MM.1S (cell line): ENCODE data around the gene SDK1.
A peak's percentile ranks its signal among the peaks of the same experiment; 100 is the strongest.

Experiments
- DNase-seq: peaks from one replicate; pipeline ENCODE4 v3.0.0-alpha.2; 2015
- H2AFZ ChIP-seq: fragments of 300-600 bp; sonication (generic); 2 replicates; pipeline ENCODE4 v1.6.0; 2016; ENCODE audit warnings: antibody characterized with exemption, low read length
- H3F3A ChIP-seq: fragments of 300-600 bp; sonication (generic); 2 replicates; pipeline ENCODE4 v1.6.1; 2016; ENCODE audit warnings: mild to moderate bottlenecking, antibody characterized with exemption, low read length, moderate library complexity, mixed read lengths; ENCODE audit not compliant: insufficient read depth
- H3K27ac ChIP-seq: fragments of 300-600 bp; sonication (generic); 2 replicates; pipeline ENCODE4 v1.5.1; 2016; ENCODE audit warnings: mild to moderate bottlenecking, low read length
- H3K27me3 ChIP-seq: fragments of 300-600 bp; sonication (generic); replicated peaks from 2 replicates; pipeline ENCODE4 v1.6.0; 2016; ENCODE audit warnings: low read length; ENCODE audit not compliant: insufficient read depth
- H3K36me3 ChIP-seq: fragments of 300-600 bp; sonication (generic); replicated peaks from 2 replicates; pipeline ENCODE4 v1.6.1; 2016; ENCODE audit warnings: mild to moderate bottlenecking, low read length, mixed read lengths; ENCODE audit not compliant: insufficient read depth
- H3K4me1 ChIP-seq: fragments of 300-600 bp; sonication (generic); 2 replicates; pipeline ENCODE4 v1.6.1; 2016; ENCODE audit warnings: low read length, mixed read lengths
- H3K4me2 ChIP-seq: fragments of 300-600 bp; sonication (generic); 2 replicates; pipeline ENCODE4 v1.6.0; 2016; ENCODE audit warnings: low read depth, low read length
- H3K4me3 ChIP-seq: fragments of 300-600 bp; sonication (generic); 2 replicates; pipeline ENCODE4 v1.5.1; 2016; ENCODE audit warnings: low read length, mixed read lengths
- H3K79me2 ChIP-seq: fragments of 300-600 bp; sonication (generic); 2 replicates; pipeline ENCODE4 v1.6.1; 2016; ENCODE audit warnings: mixed run types, low read length, mixed read lengths
- H3K9ac ChIP-seq: fragments of 300-600 bp; sonication (generic); 2 replicates; pipeline ENCODE4 v1.6.1; 2016; ENCODE audit warnings: low read length, mixed read lengths
- H3K9me2 ChIP-seq: fragments of 300-600 bp; sonication (generic); replicated peaks from 2 replicates; pipeline ENCODE4 v1.6.1; 2016; ENCODE audit warnings: mild to moderate bottlenecking, low read length, mixed read lengths; ENCODE audit not compliant: insufficient read depth
- H3K9me3 ChIP-seq: fragments of 300-600 bp; sonication (generic); replicated peaks from 2 replicates; pipeline ENCODE4 v1.6.1; 2016; ENCODE audit warnings: mild to moderate bottlenecking, low read length, mixed read lengths; ENCODE audit not compliant: insufficient read depth
- H4K20me1 ChIP-seq: fragments of 300-600 bp; sonication (generic); 2 replicates; pipeline ENCODE4 v1.6.1; 2016; ENCODE audit warnings: mild to moderate bottlenecking, low read length, moderate library complexity, mixed read lengths; ENCODE audit not compliant: insufficient read depth
- EZH2 ChIP-seq: fragments of 300-600 bp; sonication (generic); optimal IDR thresholded peaks from 2 replicates; pipeline ENCODE3; 2017; ENCODE audit warnings: low read depth, mild to moderate bottlenecking, antibody characterized with exemption, low read length, mixed read lengths
- EZH2phosphoT487 ChIP-seq: fragments of 300-600 bp; sonication (generic); IDR thresholded peaks from 2 replicates; pipeline ENCODE4 v1.6.1; 2018; ENCODE audit warnings: antibody characterized with exemption, low read length
- TF ChIP-seq, protein P1 (sequence below): fragments of 300-600 bp; sonication (generic); IDR thresholded peaks from 2 replicates; pipeline ENCODE4 v1.5.1; 2016; ENCODE audit warnings: antibody characterized with exemption, low read length, mixed read lengths

SDK1 gene

DNA sequence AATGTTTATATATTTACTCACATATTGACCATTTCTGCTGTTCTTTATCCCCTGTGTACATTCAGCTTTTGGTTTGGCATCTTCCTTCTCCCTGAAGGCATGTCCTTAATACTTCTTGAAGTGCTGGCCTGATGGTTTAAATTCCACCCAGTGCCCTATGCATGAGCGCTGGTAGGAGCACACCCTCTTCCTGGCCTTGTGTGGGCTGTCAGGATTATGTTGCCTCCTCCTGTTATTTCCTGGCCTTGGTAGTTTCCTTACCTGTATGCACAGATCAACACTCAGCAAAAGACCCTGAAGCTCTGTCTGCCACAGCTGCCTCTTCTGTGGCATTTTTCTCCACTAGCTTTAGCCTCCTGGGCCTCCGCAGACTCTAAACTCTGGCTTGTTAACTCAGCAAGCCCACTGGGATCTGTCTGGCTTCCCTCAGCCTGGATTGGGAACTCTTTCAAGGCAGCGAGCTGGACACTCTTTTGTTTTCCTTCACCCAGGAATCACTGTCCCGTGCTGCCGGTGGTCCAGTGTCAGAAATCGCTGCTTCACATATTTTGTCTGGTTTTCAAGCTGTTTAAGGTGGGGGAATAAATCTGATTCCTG is 595.2 kb downstream of the SDK1 start:
- Histone ChIP-seq H3K9me2 (no peaks in the 10 kb centered on the region), H2AFZ (no peak overlapping the region), H3K4me3 (no peak overlapping the region), H3K4me2 (no peak overlapping the region), H3K9me3 (no peaks in the 10 kb centered on the region), H3K36me3 (no peaks in the 10 kb centered on the region), H3K9ac (no peak overlapping the region), H3K79me2 (no peaks in the 10 kb centered on the region), H3K4me1 (no peaks in the 10 kb centered on the region), H3K27ac (no peak overlapping the region), H3F3A (no peaks in the 10 kb centered on the region), H4K20me1 (no peaks in the 10 kb centered on the region), H3K27me3 (no peaks in the 10 kb centered on the region)
- DNase-seq = no peak
- TF ChIP-seq, protein P1, sequence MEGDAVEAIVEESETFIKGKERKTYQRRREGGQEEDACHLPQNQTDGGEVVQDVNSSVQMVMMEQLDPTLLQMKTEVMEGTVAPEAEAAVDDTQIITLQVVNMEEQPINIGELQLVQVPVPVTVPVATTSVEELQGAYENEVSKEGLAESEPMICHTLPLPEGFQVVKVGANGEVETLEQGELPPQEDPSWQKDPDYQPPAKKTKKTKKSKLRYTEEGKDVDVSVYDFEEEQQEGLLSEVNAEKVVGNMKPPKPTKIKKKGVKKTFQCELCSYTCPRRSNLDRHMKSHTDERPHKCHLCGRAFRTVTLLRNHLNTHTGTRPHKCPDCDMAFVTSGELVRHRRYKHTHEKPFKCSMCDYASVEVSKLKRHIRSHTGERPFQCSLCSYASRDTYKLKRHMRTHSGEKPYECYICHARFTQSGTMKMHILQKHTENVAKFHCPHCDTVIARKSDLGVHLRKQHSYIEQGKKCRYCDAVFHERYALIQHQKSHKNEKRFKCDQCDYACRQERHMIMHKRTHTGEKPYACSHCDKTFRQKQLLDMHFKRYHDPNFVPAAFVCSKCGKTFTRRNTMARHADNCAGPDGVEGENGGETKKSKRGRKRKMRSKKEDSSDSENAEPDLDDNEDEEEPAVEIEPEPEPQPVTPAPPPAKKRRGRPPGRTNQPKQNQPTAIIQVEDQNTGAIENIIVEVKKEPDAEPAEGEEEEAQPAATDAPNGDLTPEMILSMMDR = no peak
- no peak for TF ChIP-seq EZH2phosphoT487
- no peak for TF ChIP-seq EZH2

DNA sequence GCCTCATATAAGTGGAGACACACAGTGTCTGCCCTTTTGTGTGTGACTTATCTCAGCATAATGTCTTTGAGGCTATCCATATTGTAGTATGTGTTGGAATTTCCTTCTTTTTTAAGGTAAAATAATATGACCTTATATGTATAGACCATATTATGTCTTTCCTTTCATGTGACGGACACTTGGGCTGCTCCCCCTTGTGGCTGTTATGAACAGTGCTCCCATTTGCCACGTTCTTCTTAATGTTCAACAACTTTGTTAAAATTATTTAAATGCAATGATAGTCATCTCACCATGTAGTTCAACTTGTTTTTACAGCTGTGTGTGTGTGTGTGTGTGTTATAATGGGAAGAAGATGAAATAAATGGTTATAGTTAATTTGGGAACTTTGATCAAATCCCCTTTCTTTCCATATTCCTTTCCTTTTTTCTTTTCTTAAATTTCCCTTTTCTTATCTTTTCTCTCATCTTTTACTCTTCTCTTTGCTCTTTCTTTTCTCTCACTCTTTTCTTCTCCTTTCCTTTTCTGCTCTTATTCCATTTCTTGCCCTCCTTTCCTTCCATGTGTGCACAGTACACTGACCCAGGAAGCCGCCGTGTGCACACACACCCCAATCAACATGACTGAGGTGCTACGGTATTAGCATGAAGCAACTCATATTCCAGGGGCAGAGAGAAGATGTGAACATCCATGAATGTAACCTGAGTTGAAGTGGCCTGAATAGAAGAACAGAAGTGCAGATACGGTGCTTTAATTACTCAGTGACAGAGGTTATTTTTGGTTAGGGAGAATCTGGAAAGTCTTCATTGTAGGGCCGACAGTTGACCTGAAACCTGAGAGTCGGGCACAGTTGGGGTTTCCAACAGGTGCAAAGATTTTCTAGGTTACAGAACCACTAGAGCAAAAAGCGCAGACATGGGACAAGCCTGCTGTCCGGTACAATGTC is 596.6 kb downstream of the SDK1 start:
- DNase-seq = peak; percentile 41

DNA sequence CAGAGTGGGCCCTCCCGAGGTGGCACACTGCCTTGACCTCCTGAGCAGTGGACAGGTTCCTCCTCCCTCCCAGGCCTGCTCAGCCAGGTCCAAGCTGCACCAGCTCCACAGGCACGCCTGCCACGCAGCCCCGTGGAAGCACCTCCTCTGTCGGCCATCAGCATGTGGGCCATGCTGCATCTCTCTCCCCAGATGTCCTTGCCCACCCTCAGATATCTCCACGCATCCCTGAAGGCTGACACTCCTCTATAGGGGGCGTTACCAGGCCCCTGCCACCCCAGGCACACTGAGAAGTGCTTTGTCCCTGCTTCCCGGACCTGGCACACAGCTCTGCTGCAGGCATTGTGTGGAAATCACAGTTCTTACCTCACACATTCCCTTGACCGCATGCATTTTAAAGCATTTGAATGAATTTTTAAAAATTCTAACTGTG is 598.5 kb downstream of the SDK1 start:
- Histone ChIP-seq H3K9me2 (no peaks in the 10 kb centered on the region), H3K4me2 (no peak overlapping the region), H4K20me1 (no peaks in the 10 kb centered on the region), H3K4me3 (no peak overlapping the region), H3K36me3 (no peaks in the 10 kb centered on the region), H3K9ac (no peak overlapping the region), H3K27me3 (no peaks in the 10 kb centered on the region), H3K27ac (no peak overlapping the region), H3K4me1 (no peaks in the 10 kb centered on the region), H2AFZ (no peak overlapping the region), H3F3A (no peaks in the 10 kb centered on the region), H3K9me3 (no peaks in the 10 kb centered on the region), H3K79me2 (no peaks in the 10 kb centered on the region)
- DNase-seq = no peak
- TF ChIP-seq, protein P1 = no peak
- TF ChIP-seq EZH2 (no peak), EZH2phosphoT487 (no peak)

More for the DNA sequence above, 596.6 kb downstream of the SDK1 start:
- no peak for TF ChIP-seq EZH2
- TF ChIP-seq, protein P1 = peak; percentile 79
- Histone ChIP-seq H3K4me3 (no peak overlapping the region), H3F3A (no peaks in the 10 kb centered on the region), H4K20me1 (no peaks in the 10 kb centered on the region), H3K79me2 (no peaks in the 10 kb centered on the region), H3K9ac (no peak overlapping the region), H3K27ac (no peak overlapping the region), H3K4me1 (no peaks in the 10 kb centered on the region), H3K27me3 (no peaks in the 10 kb centered on the region), H3K4me2 (peak overlapping the region; percentile 26; the same call in 1 of the 2 replicates), H2AFZ (no peak overlapping the region), H3K9me3 (no peaks in the 10 kb centered on the region), H3K9me2 (no peaks in the 10 kb centered on the region), H3K36me3 (no peaks in the 10 kb centered on the region)
